GM18867 (cell line): ENCODE measurements around the gene FUT4.
A peak's percentile ranks its signal among the peaks of the same experiment; 100 is the strongest.

Experiments used
- ATAC-seq: cut with Tn5 transposase; IDR thresholded peaks from one replicate; pipeline ENCODE4 v1.9.1; 2021; ENCODE audit warnings: mild to moderate bottlenecking, moderate library complexity; ENCODE audit not compliant: unreplicated experiment

Gene FUT4

GRCh38 chr11:94532211-94532610, 11.5 kb upstream of the FUT4 start:
- ATAC-seq = no peak

GRCh38 chr11:94533206-94533605, 10.5 kb upstream of the FUT4 start:
- no peak for ATAC-seq

- no peak for ATAC-seq
Observed at GRCh38 chr11:94533696-94534630, 9.8 kb upstream of the FUT4 start.

GRCh38 chr11:94536386-94536785, 7.3 kb upstream of the FUT4 start:
- no peak for ATAC-seq

DNA sequence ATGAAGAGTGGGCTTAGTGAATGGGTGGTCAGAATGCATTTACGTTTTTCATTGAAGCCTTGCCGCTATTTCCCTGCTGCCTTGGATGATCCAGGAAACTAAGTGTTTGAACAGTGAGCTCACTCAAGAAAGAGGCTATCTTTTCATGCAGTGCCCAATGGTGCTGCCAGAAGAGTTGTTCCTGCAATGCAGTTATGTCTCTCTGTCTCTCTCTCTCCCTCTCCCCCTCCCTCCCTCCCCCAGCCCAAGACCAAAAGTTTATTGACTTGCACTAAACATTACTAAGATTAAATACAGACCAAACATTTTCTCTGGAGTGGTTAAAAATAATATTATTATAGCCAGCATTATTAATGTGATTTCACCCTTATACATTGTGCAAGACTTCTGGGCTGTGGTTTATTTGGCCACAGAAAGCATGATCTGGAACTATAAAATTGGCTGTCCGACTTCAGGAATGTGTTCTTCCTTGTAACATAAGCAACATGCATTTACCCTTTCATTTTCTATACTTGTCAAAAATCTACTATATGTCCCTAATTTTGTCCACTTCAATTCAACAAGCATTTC, 6.6 kb upstream of the FUT4 start:
- ATAC-seq = no peak

GRCh38 chr11:94539420-94539819, 4.3 kb upstream of the FUT4 start:
- ATAC-seq = no peak

DNA sequence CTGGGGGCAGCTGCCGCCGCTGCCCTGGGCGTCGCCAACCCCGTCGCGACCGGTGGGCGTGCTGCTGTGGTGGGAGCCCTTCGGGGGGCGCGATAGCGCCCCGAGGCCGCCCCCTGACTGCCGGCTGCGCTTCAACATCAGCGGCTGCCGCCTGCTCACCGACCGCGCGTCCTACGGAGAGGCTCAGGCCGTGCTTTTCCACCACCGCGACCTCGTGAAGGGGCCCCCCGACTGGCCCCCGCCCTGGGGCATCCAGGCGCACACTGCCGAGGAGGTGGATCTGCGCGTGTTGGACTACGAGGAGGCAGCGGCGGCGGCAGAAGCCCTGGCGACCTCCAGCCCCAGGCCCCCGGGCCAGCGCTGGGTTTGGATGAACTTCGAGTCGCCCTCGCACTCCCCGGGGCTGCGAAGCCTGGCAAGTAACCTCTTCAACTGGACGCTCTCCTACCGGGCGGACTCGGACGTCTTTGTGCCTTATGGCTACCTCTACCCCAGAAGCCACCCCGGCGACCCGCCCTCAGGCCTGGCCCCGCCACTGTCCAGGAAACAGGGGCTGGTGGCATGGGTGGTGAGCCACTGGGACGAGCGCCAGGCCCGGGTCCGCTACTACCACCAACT, 1.0 kb downstream of the FUT4 start:
- no peak for ATAC-seq

DNA sequence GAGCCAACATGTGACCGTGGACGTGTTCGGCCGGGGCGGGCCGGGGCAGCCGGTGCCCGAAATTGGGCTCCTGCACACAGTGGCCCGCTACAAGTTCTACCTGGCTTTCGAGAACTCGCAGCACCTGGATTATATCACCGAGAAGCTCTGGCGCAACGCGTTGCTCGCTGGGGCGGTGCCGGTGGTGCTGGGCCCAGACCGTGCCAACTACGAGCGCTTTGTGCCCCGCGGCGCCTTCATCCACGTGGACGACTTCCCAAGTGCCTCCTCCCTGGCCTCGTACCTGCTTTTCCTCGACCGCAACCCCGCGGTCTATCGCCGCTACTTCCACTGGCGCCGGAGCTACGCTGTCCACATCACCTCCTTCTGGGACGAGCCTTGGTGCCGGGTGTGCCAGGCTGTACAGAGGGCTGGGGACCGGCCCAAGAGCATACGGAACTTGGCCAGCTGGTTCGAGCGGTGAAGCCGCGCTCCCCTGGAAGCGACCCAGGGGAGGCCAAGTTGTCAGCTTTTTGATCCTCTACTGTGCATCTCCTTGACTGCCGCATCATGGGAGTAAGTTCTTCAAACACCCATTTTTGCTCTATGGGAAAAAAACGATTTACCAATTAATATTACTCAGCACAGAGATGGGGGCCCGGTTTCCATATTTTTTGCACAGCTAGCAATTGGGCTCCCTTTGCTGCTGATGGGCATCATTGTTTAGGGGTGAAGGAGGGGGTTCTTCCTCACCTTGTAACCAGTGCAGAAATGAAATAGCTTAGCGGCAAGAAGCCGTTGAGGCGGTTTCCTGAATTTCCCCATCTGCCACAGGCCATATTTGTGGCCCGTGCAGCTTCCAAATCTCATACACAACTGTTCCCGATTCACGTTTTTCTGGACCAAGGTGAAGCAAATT, 1.8 kb downstream of the FUT4 start:
- ATAC-seq = no peak

DNA sequence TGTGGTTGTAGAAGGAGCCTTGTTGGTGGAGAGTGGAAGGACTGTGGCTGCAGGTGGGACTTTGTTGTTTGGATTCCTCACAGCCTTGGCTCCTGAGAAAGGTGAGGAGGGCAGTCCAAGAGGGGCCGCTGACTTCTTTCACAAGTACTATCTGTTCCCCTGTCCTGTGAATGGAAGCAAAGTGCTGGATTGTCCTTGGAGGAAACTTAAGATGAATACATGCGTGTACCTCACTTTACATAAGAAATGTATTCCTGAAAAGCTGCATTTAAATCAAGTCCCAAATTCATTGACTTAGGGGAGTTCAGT, 2.4 kb downstream of the FUT4 start:
- ATAC-seq = no peak

GRCh38 chr11:94546886-94547285, 3.2 kb downstream of the FUT4 start:
- no peak for ATAC-seq

DNA sequence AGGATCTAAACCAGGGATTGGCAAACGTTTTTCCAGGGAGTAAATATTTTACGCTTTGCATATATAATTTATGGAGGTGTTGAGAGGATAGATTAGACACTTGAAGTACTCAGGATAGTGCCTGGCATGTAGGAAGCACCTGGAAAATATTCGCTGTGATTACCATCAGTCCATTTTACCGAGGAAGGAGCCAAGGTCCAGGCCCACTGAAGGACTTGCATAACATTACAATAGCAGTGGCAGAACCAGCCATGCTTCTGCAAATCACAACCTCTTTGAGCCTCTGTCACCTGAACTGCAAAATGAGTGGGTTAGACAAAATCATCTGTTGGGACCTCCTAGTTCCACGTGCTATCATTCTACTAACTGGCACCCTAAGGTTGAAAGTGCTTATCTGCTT, 5.4 kb downstream of the FUT4 start:
- no peak for ATAC-seq

- ATAC-seq = no peak
Observed at GRCh38 chr11:94550513-94550912, 6.8 kb downstream of the FUT4 start.

DNA sequence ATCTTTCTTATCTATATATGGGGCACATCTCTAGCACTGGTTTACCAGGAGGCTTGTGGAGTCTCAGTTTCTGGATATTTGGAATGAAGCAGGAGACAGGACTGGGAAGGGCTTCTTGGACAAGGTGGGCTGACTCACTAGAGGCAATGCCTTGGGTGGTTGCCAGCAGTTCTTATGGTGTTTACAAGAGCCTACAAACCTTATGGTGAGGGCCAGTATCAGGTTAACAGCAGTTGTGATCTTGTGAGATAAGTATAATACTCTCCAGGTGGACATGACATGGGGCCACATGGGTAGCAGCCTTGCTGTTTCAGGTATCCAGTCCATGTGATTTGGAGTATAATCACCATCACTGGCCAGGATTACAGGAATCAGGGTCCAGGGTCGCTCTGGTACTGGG, 10.2 kb downstream of the FUT4 start:
- ATAC-seq = no peak

- peak; percentile 55 for ATAC-seq
Observed at GRCh38 chr11:94555752-94556329, 12.1 kb downstream of the FUT4 start.

- ATAC-seq = no peak
Observed at GRCh38 chr11:94557421-94557820, 13.7 kb downstream of the FUT4 start.

GRCh38 chr11:94557992-94558391, 14.3 kb downstream of the FUT4 start:
- ATAC-seq = no peak

GRCh38 chr11:94558468-94558867, 14.7 kb downstream of the FUT4 start:
- peak; percentile 59 for ATAC-seq

GRCh38 chr11:94558932-94559331, 15.2 kb downstream of the FUT4 start:
- ATAC-seq = no peak

DNA sequence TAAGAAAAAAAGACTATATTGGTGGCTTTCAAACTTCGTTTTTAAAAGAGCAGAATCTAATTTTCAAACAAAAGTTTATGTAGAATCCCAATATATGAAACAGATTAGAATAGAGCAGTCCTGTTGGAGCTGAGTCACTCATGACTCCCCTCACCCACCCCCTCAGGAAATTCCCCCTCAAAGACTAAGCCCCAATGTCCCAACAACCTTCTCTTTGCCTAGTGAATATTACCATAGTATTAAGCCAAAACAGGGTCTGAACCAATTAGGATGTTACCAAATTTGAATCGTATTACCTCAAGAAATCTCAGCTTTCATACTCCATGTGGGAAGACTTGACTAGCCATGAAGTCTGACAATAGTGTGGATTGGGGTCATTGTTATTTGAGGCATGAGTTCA, 15.6 kb downstream of the FUT4 start:
- no peak for ATAC-seq

DNA sequence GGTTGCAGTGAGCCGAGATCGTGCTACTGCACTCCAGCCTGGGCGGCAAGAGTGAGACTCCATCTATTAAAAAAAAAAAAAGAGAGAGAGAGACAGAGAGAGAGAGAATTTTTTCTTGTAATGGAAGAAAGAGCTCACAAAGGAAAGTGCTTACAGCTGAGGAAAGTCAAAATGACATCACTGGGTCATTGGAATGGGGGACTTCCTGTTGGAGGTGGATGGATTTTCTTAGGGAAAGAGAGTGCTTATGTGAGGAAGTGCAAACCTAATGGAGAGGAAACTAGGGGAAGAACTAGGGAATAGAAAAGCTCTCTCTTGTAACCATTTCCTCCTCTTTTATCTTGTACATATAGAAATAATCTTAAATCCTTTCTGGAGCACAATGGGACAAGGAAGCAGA, 17.1 kb downstream of the FUT4 start:
- ATAC-seq = no peak
